ACHN (cell line): Measurements from ENCODE around the gene POGLUT2.

Experiments used
- DNase-seq: peaks from one replicate; pipeline ENCODE4 v3.0.0-alpha.2; 2015
- in situ Hi-C: cut with HindIII; loops from 2 replicates; pipeline ENCODE4 v1.10.0; 2017; ENCODE audit warnings: low sequenced_read_pairs, low pct_ligation_motif_present, low pct_unique_long_range_greater_than_20kb

Gene POGLUT2

GRCh38 chr13:102773441-102774213 lies 25.1 kb downstream of the POGLUT2 start, which contains the start of gene TEX30:
TEX30 (minus strand) TSS chr13:102773786; CDS start chr13:102770026, 3,760 bp downstream.
- in situ Hi-C loops, result no loop called here
- peak; percentile 85 for DNase-seq

- in situ Hi-C loops, result no loop called here
- no peak for DNase-seq
Observed at GRCh38 chr13:102772042-102772425, 26.7 kb downstream of the POGLUT2 start.

- in situ Hi-C loops, result no loop called here
- DNase-seq, result no peak
Observed at GRCh38 chr13:102771298-102772041, 27.3 kb downstream of the POGLUT2 start.

- DNase-seq, result no peak
- in situ Hi-C loops, result no loop called here
Observed at GRCh38 chr13:102770435-102770834, 28.3 kb downstream of the POGLUT2 start.

- in situ Hi-C loops, result no loop called here
- DNase-seq, result no peak
Observed at GRCh38 chr13:102769679-102770078, 29.1 kb downstream of the POGLUT2 start.

GRCh38 chr13:102768909-102769308 lies 29.9 kb downstream of the POGLUT2 start:
- DNase-seq, result no peak
- in situ Hi-C loops, result no loop called here

- in situ Hi-C loops, result no loop called here
- DNase-seq, result no peak
Observed at GRCh38 chr13:102763741-102764140, 35.0 kb downstream of the POGLUT2 start.

GRCh38 chr13:102761071-102761470 lies 37.7 kb downstream of the POGLUT2 start:
- in situ Hi-C loops, result no loop called here
- no peak for DNase-seq

- in situ Hi-C loops, result no loop called here
- DNase-seq, result no peak
Observed at GRCh38 chr13:102758842-102759241, 39.9 kb downstream of the POGLUT2 start.

GRCh38 chr13:102757006-102757405 lies 41.8 kb downstream of the POGLUT2 start:
- no peak for DNase-seq
- in situ Hi-C loops, result no loop called here

GRCh38 chr13:102751886-102752285 lies 46.9 kb downstream of the POGLUT2 start:
- in situ Hi-C loops, result no loop called here
- DNase-seq, result no peak

GRCh38 chr13:102742506-102742905 lies 56.3 kb downstream of the POGLUT2 start:
- in situ Hi-C loops, result no loop called here
- DNase-seq, result no peak

- in situ Hi-C loops, result no loop called here
- no peak for DNase-seq
Observed at GRCh38 chr13:102742101-102742500, 56.7 kb downstream of the POGLUT2 start.
